T-helper 1 cell (primary cell): ENCODE measurements around the gene SLC4A2.
"Not testable (repeated sequence)": the region's sequence is repeated elsewhere in the genome, so short reads cannot be mapped to it uniquely, and the experiment has no call there.

Experiments used
- DNase-seq, 5 donors: peaks; one replicate each; pipeline ENCODE4 v3.0.0-alpha.2; 2012 to 2020
- total RNA-seq, 4 donors: gene quantifications; one replicate each; lab custom pipeline; 2026; lab: John Stamatoyannopoulos, UW

The SLC4A2 gene, protein sequence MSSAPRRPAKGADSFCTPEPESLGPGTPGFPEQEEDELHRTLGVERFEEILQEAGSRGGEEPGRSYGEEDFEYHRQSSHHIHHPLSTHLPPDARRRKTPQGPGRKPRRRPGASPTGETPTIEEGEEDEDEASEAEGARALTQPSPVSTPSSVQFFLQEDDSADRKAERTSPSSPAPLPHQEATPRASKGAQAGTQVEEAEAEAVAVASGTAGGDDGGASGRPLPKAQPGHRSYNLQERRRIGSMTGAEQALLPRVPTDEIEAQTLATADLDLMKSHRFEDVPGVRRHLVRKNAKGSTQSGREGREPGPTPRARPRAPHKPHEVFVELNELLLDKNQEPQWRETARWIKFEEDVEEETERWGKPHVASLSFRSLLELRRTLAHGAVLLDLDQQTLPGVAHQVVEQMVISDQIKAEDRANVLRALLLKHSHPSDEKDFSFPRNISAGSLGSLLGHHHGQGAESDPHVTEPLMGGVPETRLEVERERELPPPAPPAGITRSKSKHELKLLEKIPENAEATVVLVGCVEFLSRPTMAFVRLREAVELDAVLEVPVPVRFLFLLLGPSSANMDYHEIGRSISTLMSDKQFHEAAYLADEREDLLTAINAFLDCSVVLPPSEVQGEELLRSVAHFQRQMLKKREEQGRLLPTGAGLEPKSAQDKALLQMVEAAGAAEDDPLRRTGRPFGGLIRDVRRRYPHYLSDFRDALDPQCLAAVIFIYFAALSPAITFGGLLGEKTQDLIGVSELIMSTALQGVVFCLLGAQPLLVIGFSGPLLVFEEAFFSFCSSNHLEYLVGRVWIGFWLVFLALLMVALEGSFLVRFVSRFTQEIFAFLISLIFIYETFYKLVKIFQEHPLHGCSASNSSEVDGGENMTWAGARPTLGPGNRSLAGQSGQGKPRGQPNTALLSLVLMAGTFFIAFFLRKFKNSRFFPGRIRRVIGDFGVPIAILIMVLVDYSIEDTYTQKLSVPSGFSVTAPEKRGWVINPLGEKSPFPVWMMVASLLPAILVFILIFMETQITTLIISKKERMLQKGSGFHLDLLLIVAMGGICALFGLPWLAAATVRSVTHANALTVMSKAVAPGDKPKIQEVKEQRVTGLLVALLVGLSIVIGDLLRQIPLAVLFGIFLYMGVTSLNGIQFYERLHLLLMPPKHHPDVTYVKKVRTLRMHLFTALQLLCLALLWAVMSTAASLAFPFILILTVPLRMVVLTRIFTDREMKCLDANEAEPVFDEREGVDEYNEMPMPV
- total RNA-seq: 36.1 to 43.4 (median 41.3) reads per million in 4 donors

DNA sequence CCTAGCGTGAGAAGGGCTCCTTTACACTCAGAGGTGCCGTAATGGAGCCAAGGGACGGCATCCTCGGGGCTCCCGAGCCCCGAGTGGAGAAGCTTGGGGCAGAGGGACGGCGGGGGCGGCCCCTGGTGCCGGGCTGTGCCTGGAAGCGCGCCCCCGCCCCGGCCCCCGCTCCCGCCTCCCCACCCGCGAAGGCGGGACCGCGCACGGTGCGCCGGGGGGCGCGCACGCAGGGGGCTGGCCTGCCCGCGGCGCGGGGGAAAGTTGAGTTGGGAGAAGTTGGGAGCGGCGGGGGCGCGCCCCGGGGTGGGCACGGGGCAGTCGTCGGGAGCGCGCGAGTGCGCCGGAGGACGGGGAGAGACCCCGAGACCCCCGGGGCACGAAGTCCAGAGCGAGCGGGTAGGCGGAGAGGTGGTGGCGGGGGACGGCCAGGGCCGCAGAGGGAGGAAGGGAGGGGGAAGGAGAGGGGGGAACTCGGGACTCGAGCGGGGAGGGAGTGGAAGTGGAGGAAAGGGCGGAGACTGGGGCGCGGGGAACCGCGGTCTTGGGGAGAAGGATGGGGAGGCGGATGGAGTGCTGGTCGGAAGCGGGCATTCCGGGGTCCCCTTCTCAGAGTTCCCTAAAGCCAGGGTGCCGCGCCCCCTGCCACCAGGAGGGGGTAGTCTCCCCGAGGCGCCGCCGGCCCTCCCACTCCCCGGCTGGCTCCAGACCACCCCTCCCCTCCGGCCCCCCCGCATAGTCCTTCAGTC, at the start of gene SLC4A2:
Gene SLC4A2 (plus strand): TSS at position 223 of the 746 bp plus-strand sequence. CDS start 2,399 bp downstream, outside the sequence.
- peak; percentile 39 to 68 (median 50) for DNase-seq

DNA sequence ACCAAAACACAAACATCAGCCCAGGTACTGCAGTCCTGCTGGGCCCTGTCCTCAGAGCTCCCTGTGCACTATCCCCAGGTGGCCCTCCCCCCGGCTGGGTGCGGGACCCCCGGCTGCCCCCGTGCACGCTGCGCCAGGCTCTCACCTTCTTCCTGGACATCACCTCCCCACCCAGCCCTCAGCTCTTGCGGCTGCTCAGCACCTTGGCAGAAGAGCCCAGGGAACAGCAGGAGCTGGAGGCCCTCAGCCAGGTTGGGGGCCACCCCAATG, 49.4 kb upstream of the SLC4A2 start:
- no peak for DNase-seq

DNA sequence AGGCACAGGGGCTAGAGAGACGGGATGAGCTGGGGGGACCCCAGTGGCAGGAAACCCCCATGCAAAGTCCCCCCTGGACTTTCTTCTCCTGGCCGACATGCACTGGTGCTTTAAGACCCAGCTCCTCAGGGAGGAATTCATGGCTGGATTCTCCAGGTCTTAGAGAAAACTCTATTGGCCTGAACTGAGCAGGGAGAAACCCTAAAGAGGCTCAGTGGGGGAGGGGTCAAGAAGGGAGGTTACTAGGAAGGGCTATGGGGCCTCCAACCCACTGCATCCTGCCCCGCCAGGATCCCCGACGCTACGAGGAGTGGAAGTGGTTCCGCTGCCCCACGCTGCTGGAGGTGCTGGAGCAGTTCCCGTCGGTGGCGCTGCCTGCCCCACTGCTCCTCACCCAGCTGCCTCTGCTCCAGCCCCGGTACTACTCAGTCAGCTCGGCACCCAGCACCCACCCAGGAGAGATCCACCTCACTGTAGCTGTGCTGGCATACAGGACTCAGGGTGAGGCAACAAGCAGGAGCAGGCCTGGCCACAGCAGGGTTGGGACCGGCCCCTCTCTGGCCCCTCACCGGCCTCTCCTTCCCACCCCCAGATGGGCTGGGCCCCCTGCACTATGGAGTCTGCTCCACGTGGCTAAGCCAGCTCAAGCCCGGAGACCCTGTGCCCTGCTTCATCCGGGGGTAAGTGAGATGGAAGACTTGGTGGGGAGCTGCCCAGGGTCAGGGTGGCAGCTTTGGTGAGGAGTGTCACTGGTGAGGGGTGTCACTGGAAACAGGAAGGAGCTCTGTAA, 48.9 kb upstream of the SLC4A2 start:
- DNase-seq: peak in 3 of 5 donors; percentile 29 to 71 (median 39)

DNA sequence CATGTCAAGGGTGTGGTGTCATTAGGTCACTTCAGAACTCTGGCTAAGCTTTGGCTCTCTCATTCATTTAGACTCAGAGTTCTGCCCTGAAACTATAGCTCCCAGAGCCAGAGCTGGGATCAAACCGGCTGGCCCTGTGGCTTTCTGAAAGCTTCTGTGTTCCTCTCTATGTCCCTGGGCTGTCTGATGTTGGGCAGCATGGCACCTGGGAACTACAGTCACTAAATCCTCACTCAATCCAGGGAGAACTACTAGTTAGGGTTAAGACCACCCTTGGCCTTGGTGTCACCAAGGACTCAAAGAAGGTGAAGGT, 48.3 kb upstream of the SLC4A2 start:
- DNase-seq: no peak

DNA sequence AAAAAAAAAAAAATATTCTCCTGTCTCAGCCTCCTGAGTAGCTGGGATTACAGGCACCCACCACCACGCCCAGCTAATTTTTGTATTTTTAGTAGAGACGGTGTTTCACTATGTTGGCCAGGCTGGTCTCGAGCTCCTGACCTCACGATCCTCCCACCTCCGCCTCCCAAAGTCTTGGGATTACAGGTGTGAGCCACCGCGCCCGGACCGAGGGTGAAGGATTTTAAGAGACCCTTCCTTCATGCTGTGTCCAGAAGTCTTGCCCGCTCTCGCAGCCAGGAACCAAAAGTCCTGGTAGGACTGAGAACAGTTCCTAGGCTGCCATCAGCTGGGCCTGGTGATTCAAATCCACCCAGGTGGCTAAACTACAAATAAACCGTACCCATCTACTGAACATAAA, 47.8 kb upstream of the SLC4A2 start:
- not testable (repeated sequence) for DNase-seq

DNA sequence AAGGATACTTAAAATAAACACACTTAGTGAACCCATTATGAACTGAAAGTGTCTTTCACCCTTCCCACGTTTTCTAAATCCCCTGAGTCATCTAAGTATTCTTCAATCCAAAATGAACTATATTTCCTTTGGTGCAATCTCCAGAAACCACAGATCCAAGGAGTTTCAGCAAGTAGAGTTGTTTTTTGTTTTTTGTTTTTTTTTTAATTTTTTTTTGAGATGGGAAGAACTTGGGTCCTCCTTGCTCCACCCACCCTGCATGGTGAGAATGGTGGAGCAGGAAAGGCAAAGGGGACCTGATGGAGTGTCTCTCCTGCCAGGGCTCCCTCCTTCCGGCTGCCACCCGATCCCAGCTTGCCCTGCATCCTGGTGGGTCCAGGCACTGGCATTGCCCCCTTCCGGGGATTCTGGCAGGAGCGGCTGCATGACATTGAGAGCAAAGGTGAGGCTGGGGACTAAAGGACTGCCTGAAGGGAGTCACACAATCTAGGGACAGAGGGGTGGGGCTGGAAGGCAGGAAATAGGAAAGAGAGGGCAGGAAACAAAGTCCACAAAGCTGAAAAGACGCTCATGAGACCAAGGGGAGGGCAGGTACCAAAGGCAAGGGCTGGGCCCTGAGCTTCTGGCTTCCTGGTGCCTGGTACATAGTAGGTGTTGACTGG, 47.2 kb upstream of the SLC4A2 start:
- DNase-seq: no peak

DNA sequence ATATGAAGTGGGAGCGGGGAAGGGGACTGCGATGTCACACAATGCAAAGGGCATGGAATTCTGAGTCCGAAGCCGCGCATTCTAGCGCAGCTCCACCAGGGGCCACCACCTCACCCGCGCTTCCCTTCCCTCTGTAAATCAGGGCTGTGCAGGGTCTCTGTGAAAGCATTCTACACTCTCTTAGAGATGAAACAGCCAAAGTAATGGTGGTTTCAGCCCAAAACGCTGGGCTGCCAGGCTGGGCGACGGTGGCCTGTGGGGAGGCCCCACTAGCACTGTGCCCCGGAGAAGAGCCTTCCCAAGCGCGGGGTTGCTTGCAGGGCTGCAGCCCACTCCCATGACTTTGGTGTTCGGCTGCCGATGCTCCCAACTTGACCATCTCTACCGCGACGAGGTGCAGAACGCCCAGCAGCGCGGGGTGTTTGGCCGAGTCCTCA, 46.5 kb upstream of the SLC4A2 start:
- peak in 1 of 5 donors; percentile 17 for DNase-seq

DNA sequence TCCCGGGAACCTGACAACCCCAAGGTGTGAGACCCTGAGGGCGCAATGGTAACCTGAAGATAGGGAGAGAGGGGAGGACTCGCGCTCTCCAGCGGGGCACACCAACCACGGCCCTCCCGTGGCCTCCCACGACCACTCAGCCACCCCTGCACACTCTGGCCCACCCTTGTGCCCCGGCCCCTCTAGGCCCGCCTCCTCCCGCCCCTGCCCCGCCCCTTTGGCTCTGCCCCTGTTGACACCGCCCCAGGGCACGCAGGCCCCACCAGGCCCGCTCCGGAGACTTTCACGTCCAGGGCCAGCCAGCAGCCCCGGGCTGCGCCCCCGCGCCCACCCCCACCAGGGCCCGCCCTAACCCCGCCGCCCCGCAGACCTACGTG, 46.0 kb upstream of the SLC4A2 start:
- DNase-seq: no peak

DNA sequence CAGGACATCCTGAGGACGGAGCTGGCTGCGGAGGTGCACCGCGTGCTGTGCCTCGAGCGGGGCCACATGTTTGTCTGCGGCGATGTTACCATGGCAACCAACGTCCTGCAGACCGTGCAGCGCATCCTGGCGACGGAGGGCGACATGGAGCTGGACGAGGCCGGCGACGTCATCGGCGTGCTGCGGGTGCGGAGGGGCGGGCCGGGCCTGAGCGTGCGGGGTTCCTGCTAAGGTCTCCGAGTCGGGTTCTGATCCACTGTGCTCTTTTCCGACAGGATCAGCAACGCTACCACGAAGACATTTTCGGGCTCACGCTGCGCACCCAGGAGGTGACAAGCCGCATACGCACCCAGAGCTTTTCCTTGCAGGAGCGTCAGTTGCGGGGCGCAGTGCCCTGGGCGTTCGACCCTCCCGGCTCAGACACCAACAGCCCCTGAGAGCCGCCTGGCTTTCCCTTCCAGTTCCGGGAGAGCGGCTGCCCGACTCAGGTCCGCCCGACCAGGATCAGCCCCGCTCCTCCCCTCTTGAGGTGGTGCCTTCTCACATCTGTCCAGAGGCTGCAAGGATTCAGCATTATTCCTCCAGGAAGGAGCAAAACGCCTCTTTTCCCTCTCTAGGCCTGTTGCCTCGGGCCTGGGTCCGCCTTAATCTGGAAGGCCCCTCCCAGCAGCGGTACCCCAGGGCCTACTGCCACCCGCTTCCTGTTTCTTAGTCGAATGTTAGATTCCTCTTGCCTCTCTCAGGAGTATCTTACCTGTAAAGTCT, 45.5 kb upstream of the SLC4A2 start:
- DNase-seq: peak; percentile 89 to 97 (median 95)

DNA sequence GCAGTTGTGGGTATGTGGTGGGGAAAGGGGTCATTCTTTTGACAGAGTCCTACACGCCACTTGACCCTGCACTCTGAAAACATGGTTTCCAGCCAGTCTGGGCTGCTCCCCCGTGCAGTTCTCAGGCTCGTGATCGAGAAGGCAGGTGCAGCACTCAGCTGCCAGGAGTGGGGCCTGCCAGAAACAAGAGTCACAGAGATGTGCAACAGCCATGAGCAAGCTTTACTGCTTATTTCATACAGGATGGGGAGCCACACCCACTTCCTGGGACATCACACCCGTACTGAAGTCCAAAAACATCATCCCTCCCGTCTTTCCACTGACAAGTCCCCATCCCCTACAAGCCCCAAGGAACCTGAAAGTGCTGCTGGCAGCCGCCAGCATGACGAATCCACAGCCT, 44.4 kb upstream of the SLC4A2 start:
- DNase-seq: peak in 1 of 5 donors; percentile 78

DNA sequence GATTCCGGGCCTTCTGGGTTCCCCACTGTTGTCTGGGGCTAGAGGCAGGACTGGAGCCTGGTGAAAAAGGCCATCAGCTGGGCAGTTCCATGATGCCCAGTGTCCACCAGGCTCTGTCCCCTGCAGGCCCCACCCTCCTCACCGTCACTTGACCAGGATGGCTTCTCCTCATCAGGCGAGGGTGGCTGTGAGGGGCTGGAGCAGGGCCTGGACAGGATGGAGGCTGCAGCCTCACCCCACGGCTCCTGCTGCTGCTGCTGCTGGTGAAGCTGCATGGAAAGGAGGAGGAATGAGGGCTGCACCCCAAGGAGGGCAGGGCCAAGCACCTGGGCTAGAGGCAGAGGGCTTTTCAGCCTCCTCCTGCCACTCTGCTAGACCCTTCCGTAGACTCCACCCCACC, 43.4 kb upstream of the SLC4A2 start:
- no peak for DNase-seq

DNA sequence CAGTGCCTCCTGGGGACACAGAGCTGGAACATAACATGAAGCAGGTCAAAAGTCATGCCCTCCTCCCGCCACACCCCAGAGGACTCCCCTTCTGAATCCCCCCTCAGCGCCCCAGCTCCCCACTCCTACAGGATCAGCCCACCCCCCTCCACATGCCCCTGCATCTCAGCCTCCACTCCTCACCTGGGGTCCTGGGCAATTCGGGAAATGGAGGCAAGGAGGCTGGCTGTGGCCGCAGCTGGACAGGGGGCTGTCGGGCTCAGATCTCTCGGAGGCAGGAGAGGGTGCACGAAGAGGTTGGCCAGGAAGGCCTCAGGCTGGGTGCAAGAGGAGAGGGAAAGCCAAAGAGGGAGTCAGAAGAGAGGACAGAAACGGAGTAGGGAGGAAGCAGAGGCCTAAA, 42.9 kb upstream of the SLC4A2 start:
- DNase-seq: no peak

DNA sequence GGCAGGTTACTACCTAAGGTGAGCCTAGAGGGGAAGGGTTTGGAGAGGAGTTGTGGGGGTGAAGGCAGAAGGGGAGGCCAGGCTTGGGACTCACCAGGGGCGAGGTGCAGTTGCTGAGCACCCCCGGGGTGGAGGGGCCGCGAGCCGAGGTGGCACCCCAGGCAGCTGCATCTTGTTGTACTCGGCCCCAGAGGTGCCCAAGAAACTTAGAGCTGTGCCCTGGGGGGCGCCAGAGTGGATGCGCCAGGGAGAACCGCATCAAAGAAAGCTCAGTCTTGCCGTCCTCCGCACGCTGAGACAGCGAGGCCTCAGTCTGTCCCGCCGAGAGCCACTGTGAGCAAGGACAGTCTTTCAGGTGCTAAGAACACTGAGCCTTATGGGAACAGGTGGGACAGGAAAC, 42.4 kb upstream of the SLC4A2 start:
- no peak for DNase-seq

DNA sequence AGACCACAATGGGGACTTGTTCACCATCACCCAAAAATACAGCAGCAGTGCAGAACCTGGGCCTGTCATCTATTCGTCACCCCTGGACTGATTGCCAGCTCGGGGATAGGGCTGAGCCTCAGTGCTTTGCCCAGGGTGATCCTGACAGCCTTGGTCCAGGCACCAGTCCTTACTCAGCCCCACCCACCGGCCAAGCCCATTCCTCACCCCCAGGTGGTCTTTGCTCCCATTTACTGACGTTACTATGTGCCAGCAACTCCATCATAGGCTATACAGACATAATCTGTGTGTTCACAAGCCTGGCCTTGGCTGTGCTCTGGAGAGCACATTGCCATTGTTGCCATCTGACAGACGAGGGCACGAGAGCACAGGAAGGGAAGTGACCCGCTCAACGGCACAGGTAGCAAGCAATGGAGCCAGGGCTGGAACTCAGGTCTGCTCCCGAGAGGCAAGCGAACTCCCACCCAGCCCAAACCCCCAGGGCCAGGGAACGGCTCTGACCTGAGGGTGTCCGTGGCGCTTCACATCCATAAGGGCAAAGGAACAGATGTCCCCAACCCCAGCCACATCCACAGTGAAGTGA, 41.9 kb upstream of the SLC4A2 start:
- DNase-seq: no peak

DNA sequence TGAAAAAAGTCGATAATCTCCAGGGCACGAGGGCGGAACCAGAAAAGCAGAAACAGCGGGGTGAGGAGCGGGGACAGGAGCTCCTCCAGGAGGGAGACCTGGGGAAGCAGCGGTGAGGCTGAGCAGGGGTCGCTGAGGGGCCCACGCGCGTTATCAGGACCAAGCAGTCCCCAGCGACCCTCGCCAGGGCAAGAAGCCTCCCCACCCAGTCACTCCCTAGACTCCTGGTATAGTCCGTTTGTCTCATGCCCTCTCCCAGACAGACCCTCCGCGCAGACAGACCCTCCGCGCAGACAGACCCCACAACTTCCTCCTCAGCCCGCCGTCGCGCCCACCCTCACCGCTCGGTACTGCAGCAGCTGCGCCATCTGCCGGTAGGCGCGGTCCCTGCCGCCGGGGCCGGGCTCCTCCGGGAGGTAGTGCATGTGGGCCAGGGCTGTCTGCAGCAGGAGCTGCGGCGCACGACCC, 41.4 kb upstream of the SLC4A2 start:
- DNase-seq: peak; percentile 56 to 73 (median 72)

DNA sequence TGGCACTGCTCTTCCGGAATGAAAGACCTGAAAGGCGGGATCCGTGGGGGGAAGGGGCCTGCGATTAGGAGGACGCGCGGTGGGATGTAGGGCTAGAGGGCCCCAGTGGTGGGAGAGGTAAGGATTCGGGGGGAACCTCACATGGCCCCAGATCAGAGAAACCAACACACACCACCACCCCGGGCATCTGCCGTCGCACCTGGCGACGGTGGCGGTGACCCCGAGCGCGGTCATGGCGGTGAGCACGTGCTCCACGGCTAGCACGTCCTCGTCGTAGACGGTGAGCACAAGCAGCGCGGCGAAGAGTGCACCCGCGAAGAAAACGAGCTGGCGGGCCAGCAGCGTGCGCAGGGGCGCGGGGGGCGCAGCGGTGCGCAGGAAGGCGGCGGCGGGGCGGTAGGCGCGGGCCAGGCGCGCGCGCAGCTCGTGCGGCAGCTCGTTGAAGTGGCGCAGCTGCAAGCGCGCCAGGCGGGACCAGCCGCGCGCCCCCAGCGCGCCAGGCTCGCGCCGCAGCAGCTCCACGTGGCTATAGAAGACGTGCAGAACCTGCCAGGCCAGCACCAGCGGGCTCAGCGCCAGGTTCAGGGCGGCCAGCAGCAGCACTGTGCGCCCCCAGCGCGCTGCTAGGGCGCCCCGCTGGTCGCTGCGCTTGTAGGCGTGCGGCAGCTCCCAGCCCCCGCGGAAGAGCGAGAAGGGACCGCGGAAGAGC, 40.8 kb upstream of the SLC4A2 start:
- DNase-seq: peak in 2 of 5 donors; percentile 34 to 53

DNA sequence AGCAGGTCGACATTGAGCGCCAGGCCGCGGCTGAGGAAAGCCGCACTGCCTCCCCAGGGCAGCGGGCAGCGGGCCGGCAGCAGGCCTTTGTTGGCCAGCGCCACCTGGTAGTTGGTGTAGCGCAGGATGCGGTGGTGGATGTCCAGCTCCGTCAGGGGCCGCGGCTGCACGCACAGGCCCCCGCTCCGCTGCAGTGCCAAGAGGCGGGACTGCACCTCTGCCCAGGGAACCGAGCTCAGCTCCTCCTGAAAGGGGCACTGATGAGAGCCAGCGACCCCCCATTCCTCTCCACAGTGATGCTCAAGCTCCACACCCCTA, 40.3 kb upstream of the SLC4A2 start:
- DNase-seq: no peak

DNA sequence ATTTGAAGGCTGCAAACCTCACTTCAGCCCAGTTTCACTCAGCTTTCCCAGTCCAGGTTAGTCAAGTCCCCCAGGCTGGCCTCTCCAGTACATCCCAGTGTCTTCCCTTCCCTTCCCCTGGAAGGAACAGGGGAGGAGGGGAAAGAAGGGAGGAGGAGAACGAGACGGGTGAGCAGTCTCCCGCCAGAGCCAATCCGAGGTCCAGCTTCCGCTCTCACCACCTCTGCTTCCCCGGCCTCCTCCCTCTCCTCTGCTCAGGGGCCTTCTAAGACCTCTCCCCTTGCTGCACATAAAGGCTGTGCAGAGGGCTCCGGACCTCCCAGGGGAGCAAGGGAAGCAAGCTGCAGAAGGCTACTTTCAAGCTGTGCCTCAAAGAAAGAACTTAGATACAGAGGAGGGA, 39.2 kb upstream of the SLC4A2 start:
- DNase-seq: no peak

DNA sequence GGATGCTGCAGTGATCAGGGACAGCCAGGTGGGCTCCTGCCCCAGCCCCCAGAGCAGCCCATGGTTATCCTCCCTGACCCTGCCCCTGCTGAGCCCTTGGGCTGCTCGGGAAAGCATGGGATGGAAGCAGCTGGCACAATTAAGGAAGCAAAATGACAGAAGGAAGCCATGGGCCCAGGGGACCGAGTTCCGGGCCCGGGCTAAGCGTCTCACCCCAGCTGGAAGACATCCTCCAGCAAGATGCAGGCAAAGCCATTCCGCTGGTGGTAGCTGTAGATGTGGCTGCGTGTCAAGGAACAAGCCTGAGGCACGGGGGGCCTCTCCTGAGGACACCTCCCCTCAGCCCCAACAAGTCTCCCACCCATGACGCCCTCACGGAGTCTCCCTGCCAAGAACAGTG, 36.2 kb upstream of the SLC4A2 start:
- no peak for DNase-seq
